Measurements from ENCODE around the gene FEZ2.

DNA sequence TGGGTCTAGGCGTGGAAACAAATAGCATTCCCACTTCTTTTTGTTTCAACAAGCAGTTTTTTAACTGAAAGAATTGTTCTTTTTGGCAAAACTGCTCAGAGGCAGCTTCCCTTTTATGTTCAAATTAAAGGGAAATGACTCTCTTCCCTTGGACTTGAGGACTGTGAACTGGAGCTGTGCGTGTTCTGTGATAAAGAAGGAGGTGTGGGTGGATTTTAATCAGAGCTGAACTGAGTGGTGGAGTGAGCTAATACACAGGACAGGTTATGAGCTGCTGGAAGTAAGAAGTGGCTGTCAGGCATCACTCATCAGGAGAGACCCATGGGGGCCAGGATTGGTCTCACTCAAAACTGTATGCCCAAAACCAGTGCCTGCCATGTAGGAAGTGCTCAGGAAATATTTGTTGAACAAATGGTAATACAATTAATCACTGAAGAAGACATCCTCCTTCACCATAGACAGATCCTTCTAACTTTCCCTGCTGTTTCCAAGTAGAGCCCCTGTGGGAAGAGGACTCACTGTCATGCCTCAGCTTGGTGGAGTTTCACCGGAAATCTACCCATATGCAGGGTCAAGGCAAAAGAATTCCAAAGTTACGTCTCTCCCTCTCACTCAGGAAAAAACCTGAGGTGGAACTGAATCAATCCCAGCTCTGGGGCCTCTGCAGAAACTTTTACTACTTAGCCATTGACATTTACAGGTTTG is 55.9 kb downstream of the FEZ2 start:
- TF ChIP-seq, protein P1, sequence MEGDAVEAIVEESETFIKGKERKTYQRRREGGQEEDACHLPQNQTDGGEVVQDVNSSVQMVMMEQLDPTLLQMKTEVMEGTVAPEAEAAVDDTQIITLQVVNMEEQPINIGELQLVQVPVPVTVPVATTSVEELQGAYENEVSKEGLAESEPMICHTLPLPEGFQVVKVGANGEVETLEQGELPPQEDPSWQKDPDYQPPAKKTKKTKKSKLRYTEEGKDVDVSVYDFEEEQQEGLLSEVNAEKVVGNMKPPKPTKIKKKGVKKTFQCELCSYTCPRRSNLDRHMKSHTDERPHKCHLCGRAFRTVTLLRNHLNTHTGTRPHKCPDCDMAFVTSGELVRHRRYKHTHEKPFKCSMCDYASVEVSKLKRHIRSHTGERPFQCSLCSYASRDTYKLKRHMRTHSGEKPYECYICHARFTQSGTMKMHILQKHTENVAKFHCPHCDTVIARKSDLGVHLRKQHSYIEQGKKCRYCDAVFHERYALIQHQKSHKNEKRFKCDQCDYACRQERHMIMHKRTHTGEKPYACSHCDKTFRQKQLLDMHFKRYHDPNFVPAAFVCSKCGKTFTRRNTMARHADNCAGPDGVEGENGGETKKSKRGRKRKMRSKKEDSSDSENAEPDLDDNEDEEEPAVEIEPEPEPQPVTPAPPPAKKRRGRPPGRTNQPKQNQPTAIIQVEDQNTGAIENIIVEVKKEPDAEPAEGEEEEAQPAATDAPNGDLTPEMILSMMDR (optimal IDR thresholded peaks at IDR 0.05 in 1 of 3, IDR thresholded peaks at IDR 0.05 in 1 of 3, conservative IDR thresholded peaks at IDR 0.05 in 1 of 3; ENCODE audit: extremely low read depth in 1 of 3, insufficient read depth in 2 of 3, low read length in 3 of 3): no peak
- TF ChIP-seq EZH2 (IDR thresholded peaks at IDR 0.05; ENCODE audit: low read length): no peak
